Measurements from ENCODE around the gene PTPRS. TPM values are rescaled to one million over a fixed set of nuclear protein-coding genes. Genes with fewer than 3 reads are reported as not detected.

PTPRS gene
- total and polyA plus RNA-seq, 2 donors: 4.7 to 8.5 TPM

GRCh38 chr19:5345895-5346386 lies 5.3 kb upstream of the PTPRS start:
- Histone ChIP-seq H3K27me3 (ENCODE audit: control insufficient read depth in 2 of 2, insufficient read depth in 1 of 2, low read length in 1 of 2) (peaks cover 13 to 23% of the 10 kb centered on the region in 2 donors), H3K4me1 (ENCODE audit: control insufficient read depth in 2 of 2, insufficient read depth in 2 of 2, low read length in 2 of 2) (no peaks in the 10 kb centered on the region), H3K9me3 (ENCODE audit: control insufficient read depth in 2 of 2, insufficient read depth in 1 of 2, low read length in 1 of 2) (peaks cover 2 to 4% of the 10 kb centered on the region in 2 donors), H3K4me3 (ENCODE audit: low read length in 2 of 2) (no peak overlapping the region), H3K36me3 (ENCODE audit: control insufficient read depth in 2 of 2, insufficient read depth in 2 of 2, low read length in 1 of 2) (no peaks in the 10 kb centered on the region), H3K27ac (ENCODE audit: low read depth in 1 of 2, low read length in 1 of 2) (no peak overlapping the region)
- no peak for DNase-seq (ENCODE audit: low read depth in 6 of 9, low spot score in 9 of 9)
- 30% methylated on average over 6 of the region's 6 CpGs for WGBS

GRCh38 chr19:5343848-5344247 lies 3.2 kb upstream of the PTPRS start:
- Histone ChIP-seq H3K4me3 (ENCODE audit: low read length in 2 of 2) (no peak overlapping the region), H3K4me1 (ENCODE audit: control insufficient read depth in 2 of 2, insufficient read depth in 2 of 2, low read length in 2 of 2) (peaks cover 0 to 4% of the 10 kb centered on the region in 2 donors), H3K9me3 (ENCODE audit: control insufficient read depth in 2 of 2, insufficient read depth in 1 of 2, low read length in 1 of 2) (peaks cover 4 to 5% of the 10 kb centered on the region in 2 donors), H3K27ac (ENCODE audit: low read depth in 1 of 2, low read length in 1 of 2) (no peak overlapping the region), H3K27me3 (ENCODE audit: control insufficient read depth in 2 of 2, insufficient read depth in 1 of 2, low read length in 1 of 2) (peaks cover 33 to 41% of the 10 kb centered on the region in 2 donors), H3K36me3 (ENCODE audit: control insufficient read depth in 2 of 2, insufficient read depth in 2 of 2, low read length in 1 of 2) (no peaks in the 10 kb centered on the region)
- DNase-seq (ENCODE audit: low read depth in 6 of 9, low spot score in 9 of 9): no peak
- 84% methylated on average over 9 of the region's 9 CpGs for WGBS

- WGBS: 73% methylated on average over 12 of the region's 12 CpGs
- Histone ChIP-seq H3K4me1 (ENCODE audit: control insufficient read depth in 2 of 2, insufficient read depth in 2 of 2, low read length in 2 of 2) (peaks cover 0 to 4% of the 10 kb centered on the region in 2 donors), H3K4me3 (ENCODE audit: low read length in 2 of 2) (no peak overlapping the region), H3K27ac (ENCODE audit: low read depth in 1 of 2, low read length in 1 of 2) (no peak overlapping the region), H3K27me3 (ENCODE audit: control insufficient read depth in 2 of 2, insufficient read depth in 1 of 2, low read length in 1 of 2) (peaks cover 41 to 53% of the 10 kb centered on the region in 2 donors), H3K9me3 (ENCODE audit: control insufficient read depth in 2 of 2, insufficient read depth in 1 of 2, low read length in 1 of 2) (peaks cover 4 to 5% of the 10 kb centered on the region in 2 donors), H3K36me3 (ENCODE audit: control insufficient read depth in 2 of 2, insufficient read depth in 2 of 2, low read length in 1 of 2) (no peaks in the 10 kb centered on the region)
- no peak for DNase-seq (ENCODE audit: low read depth in 6 of 9, low spot score in 9 of 9)
Observed at GRCh38 chr19:5342573-5343201, 2.1 kb upstream of the PTPRS start.

GRCh38 chr19:5341981-5342380 lies 1.4 kb upstream of the PTPRS start:
- 86% methylated on average over 4 of the region's 4 CpGs for WGBS
- Histone ChIP-seq H3K27me3 (ENCODE audit: control insufficient read depth in 2 of 2, insufficient read depth in 1 of 2, low read length in 1 of 2) (peaks cover 47 to 60% of the 10 kb centered on the region in 2 donors), H3K4me3 (ENCODE audit: low read length in 2 of 2) (no peak overlapping the region), H3K4me1 (ENCODE audit: control insufficient read depth in 2 of 2, insufficient read depth in 2 of 2, low read length in 2 of 2) (peaks cover 0 to 4% of the 10 kb centered on the region in 2 donors), H3K9me3 (ENCODE audit: control insufficient read depth in 2 of 2, insufficient read depth in 1 of 2, low read length in 1 of 2) (peaks cover 4 to 5% of the 10 kb centered on the region in 2 donors), H3K36me3 (ENCODE audit: control insufficient read depth in 2 of 2, insufficient read depth in 2 of 2, low read length in 1 of 2) (no peaks in the 10 kb centered on the region), H3K27ac (ENCODE audit: low read depth in 1 of 2, low read length in 1 of 2) (no peak overlapping the region)
- no peak for DNase-seq (ENCODE audit: low read depth in 6 of 9, low spot score in 9 of 9)

- Histone ChIP-seq H3K36me3 (ENCODE audit: control insufficient read depth in 2 of 2, insufficient read depth in 2 of 2, low read length in 1 of 2) (no peaks in the 10 kb centered on the region), H3K27ac (ENCODE audit: low read depth in 1 of 2, low read length in 1 of 2) (no peak overlapping the region), H3K9me3 (ENCODE audit: control insufficient read depth in 2 of 2, insufficient read depth in 1 of 2, low read length in 1 of 2) (peaks cover 4 to 5% of the 10 kb centered on the region in 2 donors), H3K27me3 (ENCODE audit: control insufficient read depth in 2 of 2, insufficient read depth in 1 of 2, low read length in 1 of 2) (peaks cover 52 to 65% of the 10 kb centered on the region in 2 donors), H3K4me1 (ENCODE audit: control insufficient read depth in 2 of 2, insufficient read depth in 2 of 2, low read length in 2 of 2) (peaks cover 0 to 4% of the 10 kb centered on the region in 2 donors), H3K4me3 (ENCODE audit: low read length in 2 of 2) (no peak overlapping the region)
- no peak for DNase-seq (ENCODE audit: low read depth in 6 of 9, low spot score in 9 of 9)
- WGBS: 82% methylated on average over 13 of the region's 13 CpGs
Observed at GRCh38 chr19:5341448-5341820, 822 bp upstream of the PTPRS start.

- H3K27ac ChIP-seq (ENCODE audit: low read depth in 1 of 2, low read length in 1 of 2): no peak overlapping the region
- 1% methylated on average over 72 of the region's 73 CpGs for WGBS
- H3K4me1 ChIP-seq (ENCODE audit: control insufficient read depth in 2 of 2, insufficient read depth in 2 of 2, low read length in 2 of 2): peaks cover 3 to 14% of the 10 kb centered on the region in 2 donors
- peaks cover 4 to 5% of the 10 kb centered on the region in 2 donors for H3K9me3 ChIP-seq (ENCODE audit: control insufficient read depth in 2 of 2, insufficient read depth in 1 of 2, low read length in 1 of 2)
- DNase-seq (ENCODE audit: low read depth in 6 of 9, low spot score in 9 of 9): no peak
- peak overlapping the region in 1 of 2 donors; percentile 24 for H3K4me3 ChIP-seq (ENCODE audit: low read length in 2 of 2)
- no peaks in the 10 kb centered on the region for H3K36me3 ChIP-seq (ENCODE audit: control insufficient read depth in 2 of 2, insufficient read depth in 2 of 2, low read length in 1 of 2)
- peaks cover 62 to 79% of the 10 kb centered on the region in 2 donors for H3K27me3 ChIP-seq (ENCODE audit: control insufficient read depth in 2 of 2, insufficient read depth in 1 of 2, low read length in 1 of 2)
Observed at GRCh38 chr19:5339950-5340636, 519 bp downstream of the PTPRS start.

- H3K27ac ChIP-seq (ENCODE audit: low read depth in 1 of 2, low read length in 1 of 2): no peak overlapping the region
- peaks cover 66 to 86% of the 10 kb centered on the region in 2 donors for H3K27me3 ChIP-seq (ENCODE audit: control insufficient read depth in 2 of 2, insufficient read depth in 1 of 2, low read length in 1 of 2)
- peaks cover 3 to 14% of the 10 kb centered on the region in 2 donors for H3K4me1 ChIP-seq (ENCODE audit: control insufficient read depth in 2 of 2, insufficient read depth in 2 of 2, low read length in 2 of 2)
- H3K9me3 ChIP-seq (ENCODE audit: control insufficient read depth in 2 of 2, insufficient read depth in 1 of 2, low read length in 1 of 2): peaks cover 4 to 5% of the 10 kb centered on the region in 2 donors
- H3K36me3 ChIP-seq (ENCODE audit: control insufficient read depth in 2 of 2, insufficient read depth in 2 of 2, low read length in 1 of 2): no peaks in the 10 kb centered on the region
- WGBS: 2% methylated on average over 39 of the region's 39 CpGs
- H3K4me3 ChIP-seq (ENCODE audit: low read length in 2 of 2): peak overlapping the region in 1 of 2 donors; percentile 24
- no peak for DNase-seq (ENCODE audit: low read depth in 6 of 9, low spot score in 9 of 9)
Observed at GRCh38 chr19:5339198-5339949, 1.2 kb downstream of the PTPRS start.

- H3K27me3 ChIP-seq (ENCODE audit: control insufficient read depth in 2 of 2, insufficient read depth in 1 of 2, low read length in 1 of 2): peaks cover 69 to 88% of the 10 kb centered on the region in 2 donors
- H3K4me1 ChIP-seq (ENCODE audit: control insufficient read depth in 2 of 2, insufficient read depth in 2 of 2, low read length in 2 of 2): peaks cover 3 to 14% of the 10 kb centered on the region in 2 donors
- WGBS: 5% methylated on average over 29 of the region's 29 CpGs
- no peak for DNase-seq (ENCODE audit: low read depth in 6 of 9, low spot score in 9 of 9)
- H3K27ac ChIP-seq (ENCODE audit: low read depth in 1 of 2, low read length in 1 of 2): no peak overlapping the region
- H3K4me3 ChIP-seq (ENCODE audit: low read length in 2 of 2): no peak overlapping the region
- H3K36me3 ChIP-seq (ENCODE audit: control insufficient read depth in 2 of 2, insufficient read depth in 2 of 2, low read length in 1 of 2): no peaks in the 10 kb centered on the region
- peaks cover 4 to 5% of the 10 kb centered on the region in 2 donors for H3K9me3 ChIP-seq (ENCODE audit: control insufficient read depth in 2 of 2, insufficient read depth in 1 of 2, low read length in 1 of 2)
Observed at GRCh38 chr19:5338656-5339197, 1.9 kb downstream of the PTPRS start.
